ENCODE measurements around the gene FSIP2.

The FSIP2 gene

GRCh38 chr2:185736210-185736609, 2.4 kb upstream of the FSIP2 start:
- no peak for TF ChIP-seq CTCF (conservative IDR thresholded peaks at IDR 0.05; ENCODE audit: low read depth, low read length)
- H3K4me3 ChIP-seq (ENCODE audit: low read depth, low read length) = no peak overlapping the region
- DNase-seq (ENCODE audit: low read depth) = no peak

- H3K4me3 ChIP-seq (ENCODE audit: low read depth, low read length) = no peak overlapping the region
- TF ChIP-seq CTCF (conservative IDR thresholded peaks at IDR 0.05; ENCODE audit: low read depth, low read length) = no peak
- DNase-seq (ENCODE audit: low read depth) = no peak
These were observed 7.6 kb downstream of the FSIP2 start for GRCh38 chr2:185745864-185746859.

- H3K4me3 ChIP-seq (ENCODE audit: low read depth, low read length) = no peak overlapping the region
- peak; percentile 4 for DNase-seq (ENCODE audit: low read depth)
- no peak for TF ChIP-seq CTCF (conservative IDR thresholded peaks at IDR 0.05; ENCODE audit: low read depth, low read length)
These were observed 18.8 kb downstream of the FSIP2 start for GRCh38 chr2:185757356-185757755.

- TF ChIP-seq CTCF (conservative IDR thresholded peaks at IDR 0.05; ENCODE audit: low read depth, low read length) = no peak
- H3K4me3 ChIP-seq (ENCODE audit: low read depth, low read length) = no peak overlapping the region
- no peak for DNase-seq (ENCODE audit: low read depth)
These were observed 32.8 kb downstream of the FSIP2 start for GRCh38 chr2:185771396-185771795.

GRCh38 chr2:185780890-185781289, 42.3 kb downstream of the FSIP2 start:
- no peak overlapping the region for H3K4me3 ChIP-seq (ENCODE audit: low read depth, low read length)
- no peak for DNase-seq (ENCODE audit: low read depth)
- no peak for TF ChIP-seq CTCF (conservative IDR thresholded peaks at IDR 0.05; ENCODE audit: low read depth, low read length)

GRCh38 chr2:185782223-185782769, 43.7 kb downstream of the FSIP2 start:
- TF ChIP-seq CTCF (conservative IDR thresholded peaks at IDR 0.05; ENCODE audit: low read depth, low read length) = no peak
- H3K4me3 ChIP-seq (ENCODE audit: low read depth, low read length) = no peak overlapping the region
- DNase-seq (ENCODE audit: low read depth) = no peak
